ENCODE measurements around the gene VMAC. TPM values are rescaled to one million over a fixed set of nuclear protein-coding genes. Genes with fewer than 3 reads are reported as not detected.
"Not testable (repeated sequence)": the region's sequence is repeated elsewhere in the genome, so short reads cannot be mapped to it uniquely, and the experiment has no call there.

VMAC gene
- total RNA-seq = 1 to 10 TPM; 1.8 to 5.2 (median 3.3) TPM

GRCh38 chr19:5904352-5905113, at the start of gene VMAC:
Gene VMAC, plus strand, starts transcription at chr19:5904872. Its CDS starts 19 bp downstream, at chr19:5904891.
- WGBS, 10 experiments = 0% methylated on average over 1 to 7 of the region's 61 CpGs; no CpG with 5 or more reads in 6 of the 10 experiments
- peak; percentile 73 to 84 (median 82) for ATAC-seq (replicated peaks in 6 of 8)
- in situ Hi-C loops (cut with MboI; ENCODE audit: low pct_unique_long_range_greater_than_20kb in 2 of 9, low sequenced_read_pairs in 9 of 9, unreplicated experiment in 9 of 9) = no loop called here

GRCh38 chr19:5855151-5855550, 49.5 kb upstream of the VMAC start:
- ATAC-seq (replicated peaks in 6 of 8); H3K27ac ChIP-seq; H3K4me1 ChIP-seq (replicated peaks in 1 of 2); H3K4me3 ChIP-seq; in situ Hi-C loops (cut with MboI; ENCODE audit: low pct_unique_long_range_greater_than_20kb in 2 of 9, low sequenced_read_pairs in 9 of 9, unreplicated experiment in 9 of 9): not testable (repeated sequence)
- WGBS, 10 experiments = 43 to 100% (median 86%) methylated on average over 1 to 6 of the region's 9 CpGs; no CpG with 5 or more reads in 1 of the 10 experiments

More at GRCh38 chr19:5904352-5905113, at the start of gene VMAC:
- Histone ChIP-seq H3K4me3 (peak within 1 kb of the TSS; percentile 88 to 99 (median 89)), H3K4me1 (replicated peaks in 1 of 2) (peaks cover 8% of the 10 kb centered on the region in 2 donors), H3K27ac (peak within 1 kb of the TSS; percentile 92 to 97)

GRCh38 chr19:5857203-5858081, 47.2 kb upstream of the VMAC start:
- H3K4me1 ChIP-seq (replicated peaks in 1 of 2) = peaks cover 0 to 3% of the 10 kb centered on the region in 2 donors
- in situ Hi-C loops (cut with MboI; ENCODE audit: low pct_unique_long_range_greater_than_20kb in 2 of 9, low sequenced_read_pairs in 9 of 9, unreplicated experiment in 9 of 9) = no loop called here
- no peak overlapping the region for H3K27ac ChIP-seq
- 33 to 93% (median 82%) methylated on average over 1 to 12 of the region's 18 CpGs for WGBS, 10 experiments
- H3K4me3 ChIP-seq = no peak overlapping the region
- no peak for ATAC-seq (replicated peaks in 6 of 8)

GRCh38 chr19:5863030-5863665, 41.5 kb upstream of the VMAC start:
- Histone ChIP-seq H3K4me1 (replicated peaks in 1 of 2) (no peaks in the 10 kb centered on the region), H3K4me3 (no peak overlapping the region), H3K27ac (no peak overlapping the region)
- WGBS, 10 experiments = 17 to 89% methylated on average over 1 to 3 of the region's 11 CpGs; no CpG with 5 or more reads in 8 of the 10 experiments
- in situ Hi-C loops (cut with MboI; ENCODE audit: low pct_unique_long_range_greater_than_20kb in 2 of 9, low sequenced_read_pairs in 9 of 9, unreplicated experiment in 9 of 9) = no loop called here
- ATAC-seq (replicated peaks in 6 of 8) = no peak

GRCh38 chr19:5864013-5864720, 40.5 kb upstream of the VMAC start:
- no peak overlapping the region for H3K27ac ChIP-seq
- no peak for ATAC-seq (replicated peaks in 6 of 8)
- in situ Hi-C loops (cut with MboI; ENCODE audit: low pct_unique_long_range_greater_than_20kb in 2 of 9, low sequenced_read_pairs in 9 of 9, unreplicated experiment in 9 of 9) = no loop called here
- H3K4me1 ChIP-seq (replicated peaks in 1 of 2) = no peaks in the 10 kb centered on the region
- H3K4me3 ChIP-seq = no peak overlapping the region
- 0 to 80% (median 63%) methylated on average over 1 of the region's 9 CpGs; no CpG with 5 or more reads in 6 of the 10 experiments for WGBS, 10 experiments

- in situ Hi-C loops (cut with MboI; ENCODE audit: low pct_unique_long_range_greater_than_20kb in 2 of 9, low sequenced_read_pairs in 9 of 9, unreplicated experiment in 9 of 9) = no loop called here
- Histone ChIP-seq H3K4me3 (no peak overlapping the region), H3K27ac (no peak overlapping the region), H3K4me1 (replicated peaks in 1 of 2) (no peaks in the 10 kb centered on the region)
- peak in 2 of 8 experiments; percentile 13 to 25 for ATAC-seq (replicated peaks in 6 of 8)
- WGBS, 10 experiments = 80 to 100% (median 82%) methylated on average over 1 to 9 of the region's 14 CpGs; no CpG with 5 or more reads in 6 of the 10 experiments
These were observed 39.8 kb upstream of the VMAC start for GRCh38 chr19:5864725-5865486.

- ATAC-seq (replicated peaks in 6 of 8) = no peak
- Histone ChIP-seq H3K4me3 (no peak overlapping the region), H3K27ac (no peak overlapping the region), H3K4me1 (replicated peaks in 1 of 2) (no peaks in the 10 kb centered on the region)
- in situ Hi-C loops (cut with MboI; ENCODE audit: low pct_unique_long_range_greater_than_20kb in 2 of 9, low sequenced_read_pairs in 9 of 9, unreplicated experiment in 9 of 9) = no loop called here
- 60 to 90% methylated on average over 2 of the region's 11 CpGs; no CpG with 5 or more reads in 8 of the 10 experiments for WGBS, 10 experiments
These were observed 38.9 kb upstream of the VMAC start for GRCh38 chr19:5865772-5866171.

- no peak overlapping the region for H3K4me3 ChIP-seq
- peak in 1 of 8 experiments; percentile 6 for ATAC-seq (replicated peaks in 6 of 8)
- in situ Hi-C loops (cut with MboI; ENCODE audit: low pct_unique_long_range_greater_than_20kb in 2 of 9, low sequenced_read_pairs in 9 of 9, unreplicated experiment in 9 of 9) = no loop called here
- no peak overlapping the region for H3K27ac ChIP-seq
- WGBS, 10 experiments = 6 to 100% (median 49%) methylated on average over 1 to 5 of the region's 31 CpGs; no CpG with 5 or more reads in 5 of the 10 experiments
- no peaks in the 10 kb centered on the region for H3K4me1 ChIP-seq (replicated peaks in 1 of 2)
These were observed 37.2 kb upstream of the VMAC start for GRCh38 chr19:5867201-5868136.

- ATAC-seq (replicated peaks in 6 of 8) = no peak
- no peak overlapping the region for H3K4me3 ChIP-seq
- no peak overlapping the region for H3K27ac ChIP-seq
- WGBS, 10 experiments = 48 to 100% (median 88%) methylated on average over 2 to 9 of the region's 12 CpGs; no CpG with 5 or more reads in 2 of the 10 experiments
- H3K4me1 ChIP-seq (replicated peaks in 1 of 2) = no peaks in the 10 kb centered on the region
- in situ Hi-C loops (cut with MboI; ENCODE audit: low pct_unique_long_range_greater_than_20kb in 2 of 9, low sequenced_read_pairs in 9 of 9, unreplicated experiment in 9 of 9) = no loop called here
These were observed 33.7 kb upstream of the VMAC start for GRCh38 chr19:5870986-5871394.

GRCh38 chr19:5873617-5874199, 31.0 kb upstream of the VMAC start:
- in situ Hi-C loops (cut with MboI; ENCODE audit: low pct_unique_long_range_greater_than_20kb in 2 of 9, low sequenced_read_pairs in 9 of 9, unreplicated experiment in 9 of 9) = no loop called here
- peaks cover 7 to 11% of the 10 kb centered on the region in 2 donors for H3K4me1 ChIP-seq (replicated peaks in 1 of 2)
- H3K4me3 ChIP-seq = no peak overlapping the region
- H3K27ac ChIP-seq = no peak overlapping the region
- WGBS, 10 experiments = 83 to 100% (median 88%) methylated on average over 1 to 7 of the region's 12 CpGs; no CpG with 5 or more reads in 6 of the 10 experiments
- no peak for ATAC-seq (replicated peaks in 6 of 8)

GRCh38 chr19:5874496-5874895, 30.2 kb upstream of the VMAC start:
- H3K27ac ChIP-seq; ATAC-seq (replicated peaks in 6 of 8); H3K4me3 ChIP-seq; in situ Hi-C loops (cut with MboI; ENCODE audit: low pct_unique_long_range_greater_than_20kb in 2 of 9, low sequenced_read_pairs in 9 of 9, unreplicated experiment in 9 of 9): not testable (repeated sequence)
- H3K4me1 ChIP-seq (replicated peaks in 1 of 2) = peaks cover 7 to 11% of the 10 kb centered on the region in 2 donors
- 40 to 95% (median 61%) methylated on average over 1 to 6 of the region's 7 CpGs; no CpG with 5 or more reads in 3 of the 10 experiments for WGBS, 10 experiments
